ENCODE results near the gene RREB1.

GRCh38 chr6:7229376-7230326 is 121.9 kb downstream of the RREB1 start:
- TF ChIP-seq CTCF (IDR thresholded peaks at IDR 0.05; ENCODE audit: insufficient read depth, low read depth, low read length), result no peak
- no peak for TF ChIP-seq EZH2 (IDR thresholded peaks at IDR 0.05; ENCODE audit: insufficient read depth, low read length)
